A549 treated with AZD9567 at 1 μM for 4 hours (cell line): Measurements from ENCODE around the gene ZNF665. TPM values are rescaled to one million over a fixed set of nuclear protein-coding genes. Genes with fewer than 3 reads are reported as not detected.

Experiments used
- total RNA-seq: library from RNA; stranded (reverse); fragments of 200-300 nt; extraction: Qiagen RNA extraction; gene quantifications from 5 replicates; pipeline ENCODE4 v1.2.3, GENCODE V29; 2022; ENCODE audit not compliant: insufficient read depth

Gene ZNF665
- not detected in 5 replicates for total RNA-seq

DNA sequence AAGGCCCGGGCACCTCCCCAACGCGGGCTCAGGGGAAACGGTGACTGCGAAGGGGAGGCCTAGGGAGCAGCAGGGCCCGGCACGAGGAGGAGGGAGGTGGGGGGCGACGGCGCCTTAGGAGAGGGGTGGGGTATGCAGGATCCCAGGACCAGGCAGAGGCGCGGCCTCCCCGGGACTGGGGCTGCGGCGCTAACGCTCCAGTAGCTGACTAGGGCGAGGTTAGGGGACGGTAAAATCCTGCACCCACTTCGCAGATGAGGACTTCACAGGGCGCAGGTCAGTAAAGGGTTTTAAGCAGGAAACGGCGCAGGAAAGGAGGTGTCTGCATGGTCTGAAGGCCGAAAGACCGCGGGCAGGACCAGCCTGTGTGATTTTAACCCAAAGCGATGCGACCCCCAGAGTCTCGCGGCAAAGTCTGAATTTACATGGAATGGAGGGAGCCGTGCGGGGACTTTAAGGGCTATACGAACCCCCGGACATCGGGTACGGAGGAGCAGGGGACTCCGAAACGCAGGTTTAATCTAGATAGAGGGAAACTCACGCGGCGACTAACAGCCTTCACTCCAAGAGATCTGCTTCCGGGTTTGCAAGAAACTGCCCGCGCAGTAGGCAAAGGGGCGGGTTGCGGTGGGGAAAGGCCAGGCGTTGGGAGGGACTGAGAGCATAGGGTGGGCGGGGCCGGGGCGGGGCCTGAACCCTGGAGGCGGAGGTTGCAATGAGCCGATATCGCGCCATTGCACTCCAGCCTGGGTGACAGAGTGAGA lies at the start of gene ZNF665:
Gene ZNF665 (minus strand): TSS at position 588 of the 764 bp plus-strand sequence. CDS start 10,460 bp downstream, outside the sequence.

GRCh38 chr19:53132141-53132991 lies 60.8 kb downstream of the ZNF665 start, which contains the start of gene ZNF415:
ZNF415 (minus strand) TSS chr19:53132910; CDS start chr19:53122676, 10,234 bp downstream.

Other genes starting within 250 kb of the ZNF665 start
- 0.02 to 0.09 TPM (median 0.07 TPM) in 4 of 5 replicates, not detected in the other for gene ZNF816, start 230.5 kb downstream of the ZNF665 start, total RNA-seq
- gene ERVV-1, start 179.4 kb downstream of the ZNF665 start, total RNA-seq, result not detected in 5 replicates
- gene ERVV-2, start 148.6 kb downstream of the ZNF665 start, total RNA-seq, result not detected in 5 replicates
- gene ZNF160, start 89.9 kb downstream of the ZNF665 start, total RNA-seq, result 7.8 to 9.6 TPM (median 8.9 TPM) in 5 replicates
- gene ZNF415, start 60.4 kb downstream of the ZNF665 start, total RNA-seq, result not detected in 5 replicates
- 0.20 TPM in 1 of 5 replicates, not detected in the others for gene ZNF347, start 34.3 kb downstream of the ZNF665 start, total RNA-seq
- gene ZNF677, start 61.5 kb upstream of the ZNF665 start, total RNA-seq, result not detected in 5 replicates
- not detected in 5 replicates for gene VN1R2, start 64.9 kb upstream of the ZNF665 start, total RNA-seq
- not detected in 5 replicates for gene VN1R4, start 74.4 kb upstream of the ZNF665 start, total RNA-seq
- gene ZNF845, start 140.4 kb upstream of the ZNF665 start, total RNA-seq, result 3.0 to 4.7 TPM (median 3.5 TPM) in 5 replicates
- gene ZNF525, start 172.3 kb upstream of the ZNF665 start, total RNA-seq, result 0.16 to 0.35 TPM (median 0.26 TPM) in 4 of 5 replicates, not detected in the other
- 3.6 to 4.2 TPM (median 4.0 TPM) in 5 replicates for gene ZNF765, start 201.8 kb upstream of the ZNF665 start, total RNA-seq
- 7.7 to 9.6 TPM (median 8.6 TPM) in 5 replicates for gene ZNF761, start 238.6 kb upstream of the ZNF665 start, total RNA-seq